K562 (cell line): Measurements from ENCODE around the gene ARMC2. TPM values are rescaled to one million over a fixed set of nuclear protein-coding genes. Genes with fewer than 3 reads are reported as not detected.

Source experiments
- ATAC-seq: fragments of 200-7000 bp; cut with Tn5 transposase; 3 replicates; pipeline ENCODE4 v1.9.1; 2020; ENCODE audit warnings: moderate library complexity
- BruUV-seq: library from RNA; stranded (reverse); fragments of 400-500 nt; replicated peaks from 2 replicates; lab custom pipeline; 2021; lab: Mats Ljungman, UMichigan
- CTCF ChIA-PET: fragments of 300-600 bp; formaldehyde crosslinking; extraction: SDS; loops from one replicate; lab custom pipeline; 2021; ENCODE audit warnings: low intra/inter-chr PET ratio; lab: Yijun Ruan, JAX
- POLR2A ChIA-PET: fragments of 300-600, 350-650 bp; sonication (Branson Sonifier 250); formaldehyde crosslinking; extraction: SDS; loops from one replicate; lab custom pipeline; 2021; ENCODE audit warnings: antibody characterized with exemption, inconsistent platforms; lab: Yijun Ruan, JAX
- DNase-seq, 4 experiments: peaks; one replicate each; pipeline versions ENCODE4 v3.0.0 to v3.0.0-alpha.2; 2011 to 2018; ENCODE audit warnings: low spot score in 3 of 4, mixed read lengths in 3 of 4; ENCODE audit errors: extremely low read depth in 1 of 4
- FAIRE-seq: peaks from 2 replicates; lab custom pipeline; 2011; peaks lifted over from hg19 to GRCh38; lab: Jason Lieb, UNC
- H2AFZ ChIP-seq: 2 replicates; pipeline ENCODE4 v1.6.0; 2011; ENCODE audit warnings: low read depth, low read length, control low read depth, inconsistent platforms
- H3K27ac ChIP-seq: fragments of 200-600 bp; 3 replicates; pipeline ENCODE4 v1.8.0; 2011; ENCODE audit warnings: low read depth, mild to moderate bottlenecking, control low read depth, inconsistent platforms, low read length, moderate library complexity, mixed read lengths; ENCODE audit errors: extremely low read depth
- H3K27me3 ChIP-seq, 2 experiments: fragments of 300-600 bp in 1 of 2; 2 replicates in 1 of 2; 3 replicates in 1 of 2; pipeline versions ENCODE4 v1.6.0 to v1.8.0; 2011; ENCODE audit warnings: inconsistent platforms in 2 of 2, low read length in 2 of 2, mild to moderate bottlenecking in 1 of 2, mixed read lengths in 1 of 2, moderate library complexity in 1 of 2; ENCODE audit not compliant: control insufficient read depth in 2 of 2, insufficient read depth in 2 of 2
- H3K36me3 ChIP-seq: fragments of 300-600 bp; 3 replicates; pipeline ENCODE4 v1.8.0; 2011; ENCODE audit warnings: mild to moderate bottlenecking, low read length, inconsistent platforms; ENCODE audit not compliant: control insufficient read depth, insufficient read depth
- H3K4me1 ChIP-seq, 2 experiments: fragments of 200-600 bp in 1 of 2; replicated peaks in 1 of 2; 2 replicates in 1 of 2; 3 replicates in 1 of 2; pipeline versions ENCODE4 v1.5.1 to v1.8.0; 2011; ENCODE audit warnings: inconsistent platforms in 2 of 2, low read length in 2 of 2, mild to moderate bottlenecking in 1 of 2, mixed read lengths in 1 of 2, moderate library complexity in 1 of 2; ENCODE audit not compliant: control insufficient read depth in 2 of 2, insufficient read depth in 2 of 2
- H3K4me2 ChIP-seq: 2 replicates; pipeline ENCODE4 v1.6.1; 2011; ENCODE audit warnings: low read length, control low read depth, inconsistent platforms, mixed read lengths; ENCODE audit not compliant: insufficient read depth
- H3K4me3 ChIP-seq: fragments of 200-600 bp; sonication (generic), shearing (Covaris generic); 2 replicates; pipeline ENCODE4 v1.5.1; 2016; ENCODE audit warnings: control low read depth, inconsistent platforms
- H3K79me2 ChIP-seq: fragments of 200-600 bp; 3 replicates; pipeline ENCODE4 v1.8.0; 2011; ENCODE audit warnings: low read length, inconsistent platforms; ENCODE audit not compliant: control insufficient read depth, insufficient read depth
- H3K9ac ChIP-seq, 2 experiments: 2 replicates each; pipeline versions ENCODE4 v1.6.0 to v1.6.1; 2011; ENCODE audit warnings: low read depth in 2 of 2, low read length in 2 of 2, control low read depth in 1 of 2, inconsistent platforms in 1 of 2, mild to moderate bottlenecking in 1 of 2, mixed read lengths in 1 of 2; ENCODE audit not compliant: insufficient read depth in 1 of 2
- H3K9me1 ChIP-seq: one replicate; pipeline ENCODE4 v1.6.0; 2011; ENCODE audit warnings: inconsistent platforms, mild to moderate bottlenecking, low read length, moderate library complexity; ENCODE audit not compliant: control insufficient read depth, insufficient read depth
- H3K9me3 ChIP-seq: replicated peaks from 2 replicates; pipeline ENCODE4 v1.5.1; 2011; ENCODE audit warnings: low read depth, low read length, inconsistent platforms; ENCODE audit not compliant: control insufficient read depth, insufficient read depth
- H4K20me1 ChIP-seq: replicated peaks from 2 replicates; pipeline ENCODE4 v1.6.1; 2011; ENCODE audit warnings: low read length, inconsistent platforms, mixed read lengths; ENCODE audit not compliant: control insufficient read depth, insufficient read depth
- CHD2 ChIP-seq: IDR thresholded peaks from 2 replicates; pipeline ENCODE4 v1.6.1; 2011; ENCODE audit warnings: low read depth, low read length
- POLR3A ChIP-seq: IDR thresholded peaks from 2 replicates; pipeline ENCODE4 v1.6.1; 2011; ENCODE audit warnings: borderline replicate concordance, mild to moderate bottlenecking, moderate library complexity; ENCODE audit not compliant: insufficient read length, insufficient read depth; ENCODE audit errors: extremely low read depth
- RHOXF2B ChIP-seq: fragments of 250-450 bp; sonication (Bioruptor Pico); conservative IDR thresholded peaks from 2 replicates; pipeline ENCODE4 v1.5.1; 2021
- SFPQ ChIP-seq: fragments of 200-400 bp; formaldehyde crosslinking; IDR thresholded peaks from 2 replicates; pipeline ENCODE4 v1.6.1; 2017; ENCODE audit warnings: mild to moderate bottlenecking, low read depth, low read length, moderate library complexity
- SMAD2 ChIP-seq: fragments of 150-350 bp; IDR thresholded peaks from 2 replicates; pipeline ENCODE4 v1.6.1; 2014; ENCODE audit warnings: low read depth, mild to moderate bottlenecking, low read length
- TSC22D4 ChIP-seq: fragments of 450-650 bp; IDR thresholded peaks from 2 replicates; pipeline ENCODE4 v1.6.1; 2016; ENCODE audit warnings: missing genetic modification characterization, missing biosample characterization, control low read depth
- ZEB2 ChIP-seq: fragments of 450-650 bp; IDR thresholded peaks from 2 replicates; pipeline ENCODE4 v1.6.1; 2016
- ZNF507 ChIP-seq: conservative IDR thresholded peaks from 2 replicates; pipeline ENCODE4 v1.6.1; 2017; ENCODE audit warnings: missing genetic modification characterization, missing compliant biosample characterization
- in situ Hi-C: fragments of 300-500 bp; cut with MboI; formaldehyde crosslinking; loops from 4 replicates; pipeline ENCODE4 v1.15.0; 2018; ENCODE audit warnings: inconsistent platforms, mixed read lengths
- intact Hi-C: fragments of 100-400 bp; cut with micrococcal nuclease; formaldehyde crosslinking; loops from 2 replicates; pipeline ENCODE4 v1.14.2; 2022
- polyA plus RNA-seq, 8 experiments: library from polyadenylated mRNA; depleted of rRNA in 4 of 8; stranded (reverse) in 5 of 8; unstranded in 3 of 8; fragments of >200 nt; fragmentation: Nextera tagmentation in 2 of 8; fragmentation: Illumina TruSeq in 1 of 8; extraction: Ambion mirVana in 2 of 8; extraction: Trizol in 1 of 8; gene quantifications; 2 replicates each; pipeline versions ENCODE4 v1.2.1 to v1.2.3, GENCODE V29; 2011 to 2014; ENCODE audit warnings: inconsistent platforms in 1 of 8, missing spikeins in 1 of 8
- total RNA-seq, 7 experiments: library from RNA; depleted of rRNA in 6 of 7; stranded (reverse); fragments of >200 nt in 6 of 7; fragmentation: Illumina TruSeq in 2 of 7; extraction: Trizol in 2 of 7; gene quantifications; 2 replicates each; pipeline versions ENCODE4 v1.2.1 to v1.2.3, GENCODE V29; 2011 to 2021; ENCODE audit warnings: low replicate concordance in 1 of 7

ARMC2 gene
- total and polyA plus RNA-seq, 9 of the 15 experiments (the other 6 are each of a cell fraction or from before 2014, with no cell fraction given): 0.14 to 3.0 (median 0.82) TPM

GRCh38 chr6:108922499-108922898, 74.3 kb downstream of the ARMC2 start:
- H3K27me3 ChIP-seq: peaks cover 6 to 38% of the 10 kb centered on the region in 2 experiments; a peak in 4 of 5 replicates
- no peak overlapping the region for H2AFZ ChIP-seq
- in situ Hi-C loops: loop anchor here (25.0 kb wide), 1 partner anchor 140 kb away; no protein-coding TSS in a partner anchor
- BruUV-seq: no TSS peak
- H3K4me2 ChIP-seq: no peak overlapping the region
- ChIA-PET CTCF (no interaction called here), POLR2A (no interaction called here)
- FAIRE-seq (no peak), ATAC-seq (no peak)
- H3K79me2 ChIP-seq: no peaks in the 10 kb centered on the region
- no peaks in the 10 kb centered on the region for H3K36me3 ChIP-seq
- no peaks in the 10 kb centered on the region for H3K9me3 ChIP-seq
- H3K9me1 ChIP-seq: no peaks in the 10 kb centered on the region
- no peak overlapping the region for H3K9ac ChIP-seq
- TF ChIP-seq TSC22D4: no peak
- TF ChIP-seq ZEB2: no peak
- no peak for TF ChIP-seq SFPQ
- no peak for TF ChIP-seq SMAD2
- TF ChIP-seq POLR3A: no peak
- no peak for TF ChIP-seq CHD2
- no peak for TF ChIP-seq RHOXF2B (CRISPR knock-in tag)
- TF ChIP-seq ZNF507 (tag): no peak
- TF ChIP-seq, all 486 proteins: peak for 0
- no peak for DNase-seq
- Histone ChIP-seq H4K20me1 (no peaks in the 10 kb centered on the region), H3K4me1 (no peaks in the 10 kb centered on the region; a peak in 1 of 5 replicates), H3K27ac (no peak overlapping the region), H3K4me3 (no peak overlapping the region)
- intact Hi-C loops: no loop called here
